ENCODE measurements around the gene DHDH.
"Not testable (repeated sequence)": the region's sequence is repeated elsewhere in the genome, so short reads cannot be mapped to it uniquely, and the experiment has no call there.

The DHDH gene

GRCh38 chr19:48918801-48919247 lies 14.7 kb upstream of the DHDH start:
- DNase-seq (ENCODE audit: low read depth in 2 of 2), result no peak
- no peak for TF ChIP-seq CTCF (IDR thresholded peaks at IDR 0.05; ENCODE audit: low read depth, low read length)

GRCh38 chr19:48919271-48919670 lies 14.2 kb upstream of the DHDH start:
- not testable (repeated sequence) for H3K4me3 ChIP-seq (replicated peaks in 1 of 2; ENCODE audit: low read depth in 2 of 2, low read length in 2 of 2); DNase-seq (ENCODE audit: low read depth in 2 of 2)

More at GRCh38 chr19:48918801-48919247, 14.7 kb upstream of the DHDH start:
- no peak overlapping the region for H3K4me3 ChIP-seq (replicated peaks in 1 of 2; ENCODE audit: low read depth in 2 of 2, low read length in 2 of 2)

GRCh38 chr19:48920949-48921348 lies 12.6 kb upstream of the DHDH start:
- DNase-seq (ENCODE audit: low read depth in 2 of 2), result no peak
- H3K4me3 ChIP-seq (replicated peaks in 1 of 2; ENCODE audit: low read depth in 2 of 2, low read length in 2 of 2), result no peak overlapping the region
- no peak for TF ChIP-seq CTCF (IDR thresholded peaks at IDR 0.05; ENCODE audit: low read depth, low read length)

GRCh38 chr19:48921721-48922500 lies 11.6 kb upstream of the DHDH start:
- no peak for TF ChIP-seq CTCF (IDR thresholded peaks at IDR 0.05; ENCODE audit: low read depth, low read length)
- DNase-seq (ENCODE audit: low read depth in 2 of 2), result no peak
- H3K4me3 ChIP-seq (replicated peaks in 1 of 2; ENCODE audit: low read depth in 2 of 2, low read length in 2 of 2), result no peak overlapping the region

GRCh38 chr19:48922548-48923490 lies 10.7 kb upstream of the DHDH start:
- H3K4me3 ChIP-seq (replicated peaks in 1 of 2; ENCODE audit: low read depth in 2 of 2, low read length in 2 of 2), result no peak overlapping the region
- no peak for TF ChIP-seq CTCF (IDR thresholded peaks at IDR 0.05; ENCODE audit: low read depth, low read length)

GRCh38 chr19:48925240-48925843 lies 8.2 kb upstream of the DHDH start:
- DNase-seq (ENCODE audit: low read depth in 2 of 2), result peak; percentile 67 to 85
- TF ChIP-seq CTCF (IDR thresholded peaks at IDR 0.05; ENCODE audit: low read depth, low read length), result no peak
- no peak overlapping the region for H3K4me3 ChIP-seq (replicated peaks in 1 of 2; ENCODE audit: low read depth in 2 of 2, low read length in 2 of 2)

More at GRCh38 chr19:48922548-48923490, 10.7 kb upstream of the DHDH start:
- DNase-seq (ENCODE audit: low read depth in 2 of 2), result no peak

GRCh38 chr19:48925890-48926289 lies 7.6 kb upstream of the DHDH start:
- H3K4me3 ChIP-seq (replicated peaks in 1 of 2; ENCODE audit: low read depth in 2 of 2, low read length in 2 of 2); DNase-seq (ENCODE audit: low read depth in 2 of 2): not testable (repeated sequence)

Measured in cardiac fibroblast (primary cell).